A549 (cell line): ENCODE results near the gene OR6B3.

Source experiments
- BCL3 ChIP-seq: fragments of >200 bp; sonication (Bioruptor Twin); formaldehyde crosslinking; IDR thresholded peaks from 3 replicates; pipeline ENCODE4 v1.6.1; 2016
- CTCF ChIP-seq: fragments of >200 bp; sonication (Bioruptor Twin); formaldehyde crosslinking; IDR thresholded peaks from 3 replicates; pipeline ENCODE4 v1.5.1; 2016
- EP300 ChIP-seq, 2 experiments: fragments of >200 bp; sonication (Bioruptor Twin); formaldehyde crosslinking; IDR thresholded peaks; 2 replicates in 1 of 2; 3 replicates in 1 of 2; pipeline ENCODE4 v1.6.1; 2016 to 2017
- FOSL2 ChIP-seq, 2 experiments: fragments of 450-650 bp in 1 of 2; fragments of >200 bp in 1 of 2; sonication (Bioruptor Twin) in 1 of 2; formaldehyde crosslinking; IDR thresholded peaks; 2 replicates each; pipeline versions ENCODE4 v1.5.0 to v1.6.1; 2016 to 2020; ENCODE audit warnings: mild to moderate bottlenecking in 1 of 2, moderate library complexity in 1 of 2
- HDAC2 ChIP-seq: fragments of 200-600 bp; sonication (generic); IDR thresholded peaks from 2 replicates; pipeline ENCODE4 v1.6.1; 2016
- HMGXB4 ChIP-seq: fragments of 250-450 bp; sonication (Bioruptor Pico); IDR thresholded peaks from 2 replicates; pipeline ENCODE4 v1.5.0; 2021; ENCODE audit warnings: mild to moderate bottlenecking, moderate library complexity, borderline replicate concordance
- KDM5A ChIP-seq: fragments of 200-600 bp; sonication (generic); IDR thresholded peaks from 2 replicates; pipeline ENCODE4 v1.6.1; 2016; ENCODE audit warnings: antibody characterized with exemption, mild to moderate bottlenecking
- MAFK ChIP-seq: fragments of 450-650 bp; IDR thresholded peaks from 2 replicates; pipeline ENCODE4 v1.6.1; 2014; ENCODE audit not compliant: partially characterized antibody
- MAX ChIP-seq: IDR thresholded peaks from 2 replicates; pipeline ENCODE4 v1.6.1; 2012
- PHF8 ChIP-seq: fragments of 200-600 bp; sonication (generic); IDR thresholded peaks from 2 replicates; pipeline ENCODE4 v1.6.1; 2016; ENCODE audit warnings: low read depth, mild to moderate bottlenecking, antibody characterized with exemption, moderate library complexity, borderline replicate concordance
- SMC3 ChIP-seq: fragments of >200 bp; sonication (Bioruptor Twin); formaldehyde crosslinking; IDR thresholded peaks from 3 replicates; pipeline ENCODE4 v1.6.1; 2018; ENCODE audit warnings: inconsistent platforms
- ZC3H11A ChIP-seq: fragments of 450-650 bp; IDR thresholded peaks from 2 replicates; pipeline ENCODE4 v1.6.1; 2014; ENCODE audit warnings: antibody characterized with exemption, mild to moderate bottlenecking

- TF ChIP-seq KDM5A = no peak
- TF ChIP-seq CTCF = no peak
- no peak for TF ChIP-seq ZC3H11A
- TF ChIP-seq HMGXB4 (CRISPR knock-in tag) = no peak
- no peak for TF ChIP-seq EP300 (IDR thresholded peaks at IDR 0.05)
- no peak for TF ChIP-seq FOSL2 (IDR thresholded peaks at IDR 0.05)
- TF ChIP-seq FOSL2 (CRISPR knock-in tag; IDR thresholded peaks at IDR 0.05) = no peak
- TF ChIP-seq MAFK = no peak
- TF ChIP-seq BCL3 = no peak
- TF ChIP-seq MAX = no peak
- no peak for TF ChIP-seq PHF8
- TF ChIP-seq HDAC2 = no peak
- no peak for TF ChIP-seq SMC3
Measured at GRCh38 chr2:240045098-240045497, 8.2 kb downstream of the OR6B3 start.
